ENCODE data around the gene NCAM1.

GRCh38 chr11:112946866-112947265 lies 14.4 kb upstream of the NCAM1 start:
- TF ChIP-seq MAZ (CRISPR knock-in tag; conservative IDR thresholded peaks at IDR 0.05 in 1 of 2, IDR thresholded peaks at IDR 0.05 in 1 of 2) (no peak), IRF9 (tag; IDR thresholded peaks at IDR 0.05) (no peak), RUNX1 (IDR thresholded peaks at IDR 0.05; ENCODE audit: low read depth) (no peak), EP300 (IDR thresholded peaks at IDR 0.05; ENCODE audit: low read length) (no peak), FOXK2 (conservative IDR thresholded peaks at IDR 0.05 in 1 of 2, IDR thresholded peaks at IDR 0.05 in 1 of 2; ENCODE audit: low read depth in 2 of 2) (no peak)
- TF ChIP-seq, protein P1, sequence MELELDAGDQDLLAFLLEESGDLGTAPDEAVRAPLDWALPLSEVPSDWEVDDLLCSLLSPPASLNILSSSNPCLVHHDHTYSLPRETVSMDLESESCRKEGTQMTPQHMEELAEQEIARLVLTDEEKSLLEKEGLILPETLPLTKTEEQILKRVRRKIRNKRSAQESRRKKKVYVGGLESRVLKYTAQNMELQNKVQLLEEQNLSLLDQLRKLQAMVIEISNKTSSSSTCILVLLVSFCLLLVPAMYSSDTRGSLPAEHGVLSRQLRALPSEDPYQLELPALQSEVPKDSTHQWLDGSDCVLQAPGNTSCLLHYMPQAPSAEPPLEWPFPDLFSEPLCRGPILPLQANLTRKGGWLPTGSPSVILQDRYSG (tag; conservative IDR thresholded peaks at IDR 0.05; ENCODE audit: low read depth): no peak

Measured in K562 (cell line).